ENCODE data around the gene QRICH1.

Gene QRICH1

GRCh38 chr3:48991851-48992545 is 101.9 kb downstream of the QRICH1 start:
- Histone ChIP-seq H3K27ac (ENCODE audit: low read length, poor library complexity, severe bottlenecking) (no peak overlapping the region), H3K14ac (ENCODE audit: low read length in 2 of 2) (peak overlapping the region in 1 of 2 experiments; percentile 6), H3K4me3 (ENCODE audit: insufficient read depth in 1 of 2, low read depth in 1 of 2, low read length in 2 of 2) (peak overlapping the region in 1 of 2 experiments; percentile 92), H3K9me3 (ENCODE audit: control insufficient read depth, low read length) (no peaks in the 10 kb centered on the region), H2BK15ac (ENCODE audit: low read depth, poor library complexity, severe bottlenecking) (no peak overlapping the region), H3K4me1 (ENCODE audit: control insufficient read depth, insufficient read depth, low read depth, low read length) (peaks cover 23% of the 10 kb centered on the region), H2BK5ac (ENCODE audit: low read depth, low read length, poor library complexity, severe bottlenecking) (no peak overlapping the region), H3K4me2 (ENCODE audit: low read length, poor library complexity, severe bottlenecking) (no peak overlapping the region), H3K4ac (ENCODE audit: low read depth in 1 of 2, low read length in 2 of 2) (peak overlapping the region in 1 of 2 experiments; percentile 75), H2AFZ (ENCODE audit: low read depth, low read length) (no peak overlapping the region), H2AK5ac (ENCODE audit: low read length, severe bottlenecking) (peak overlapping the region; percentile 11), H3K27me3 (ENCODE audit: control insufficient read depth in 1 of 2, insufficient read depth in 1 of 2, low read length in 2 of 2) (no peaks in the 10 kb centered on the region), H4K8ac (ENCODE audit: low read length) (no peak overlapping the region), H3K36me3 (ENCODE audit: control insufficient read depth in 1 of 2, insufficient read depth in 2 of 2, low read depth in 1 of 2, low read length in 2 of 2) (peaks cover 16 to 18% of the 10 kb centered on the region in 2 experiments), H4K91ac (ENCODE audit: low read length) (peak overlapping the region; percentile 54), H2BK120ac (ENCODE audit: low read depth, low read length) (no peak overlapping the region), H3K79me1 (replicated peaks; ENCODE audit: low read length, poor library complexity, severe bottlenecking) (peaks cover 31% of the 10 kb centered on the region), H3K23ac (ENCODE audit: low read length in 2 of 2) (no peak overlapping the region), H2BK12ac (ENCODE audit: low read length in 2 of 2) (no peak overlapping the region), H3K18ac (ENCODE audit: low read depth in 1 of 2, low read length in 2 of 2) (no peak overlapping the region), H3K9ac (ENCODE audit: low read length) (peak overlapping the region; percentile 98)
- WGBS: 98% methylated on average over 4 of the region's 5 CpGs
- DNase-seq: peak; percentile 6

- Histone ChIP-seq H3K4me2 (ENCODE audit: low read length, poor library complexity, severe bottlenecking) (peak overlapping the region; percentile 97), H2BK15ac (ENCODE audit: low read depth, poor library complexity, severe bottlenecking) (peak overlapping the region; percentile 60), H3K18ac (ENCODE audit: low read depth in 1 of 2, low read length in 2 of 2) (peak overlapping the region; percentile 64 to 95), H3K9me3 (ENCODE audit: control insufficient read depth, low read length) (no peaks in the 10 kb centered on the region), H3K9ac (ENCODE audit: low read length) (peak overlapping the region; percentile 98), H4K91ac (ENCODE audit: low read length) (peak overlapping the region; percentile 90), H2AK5ac (ENCODE audit: low read length, severe bottlenecking) (no peak overlapping the region), H3K4ac (ENCODE audit: low read depth in 1 of 2, low read length in 2 of 2) (peak overlapping the region; percentile 46 to 87), H3K4me1 (ENCODE audit: control insufficient read depth, insufficient read depth, low read depth, low read length) (peaks cover 23% of the 10 kb centered on the region), H4K8ac (ENCODE audit: low read length) (peak overlapping the region; percentile 93), H3K27me3 (ENCODE audit: control insufficient read depth in 1 of 2, insufficient read depth in 1 of 2, low read length in 2 of 2) (no peaks in the 10 kb centered on the region), H2BK120ac (ENCODE audit: low read depth, low read length) (peak overlapping the region; percentile 51), H3K36me3 (ENCODE audit: control insufficient read depth in 1 of 2, insufficient read depth in 2 of 2, low read depth in 1 of 2, low read length in 2 of 2) (peaks cover 20 to 22% of the 10 kb centered on the region in 2 experiments), H3K79me1 (replicated peaks; ENCODE audit: low read length, poor library complexity, severe bottlenecking) (peaks cover 28% of the 10 kb centered on the region), H3K23ac (ENCODE audit: low read length in 2 of 2) (peak overlapping the region; percentile 52 to 57), H3K4me3 (ENCODE audit: insufficient read depth in 1 of 2, low read depth in 1 of 2, low read length in 2 of 2) (peak overlapping the region; percentile 87 to 92), H2BK12ac (ENCODE audit: low read length in 2 of 2) (no peak overlapping the region), H2AFZ (ENCODE audit: low read depth, low read length) (peak overlapping the region; percentile 96), H3K14ac (ENCODE audit: low read length in 2 of 2) (peak overlapping the region in 1 of 2 experiments; percentile 82), H2BK5ac (ENCODE audit: low read depth, low read length, poor library complexity, severe bottlenecking) (no peak overlapping the region), H3K27ac (ENCODE audit: low read length, poor library complexity, severe bottlenecking) (no peak overlapping the region)
- DNase-seq: peak; percentile 47
- WGBS: 15% methylated on average over 40 of the region's 40 CpGs
These were observed 103.0 kb downstream of the QRICH1 start for GRCh38 chr3:48990636-48991469.

GRCh38 chr3:48989796-48990635 is 103.9 kb downstream of the QRICH1 start, which contains the start of gene P4HTM:
TSS of gene P4HTM (plus strand) at chr3:48990241. CDS start at chr3:48990257, 16 bp downstream.
- Histone ChIP-seq H3K27me3 (ENCODE audit: control insufficient read depth in 1 of 2, insufficient read depth in 1 of 2, low read length in 2 of 2) (no peaks in the 10 kb centered on the region), H3K4ac (ENCODE audit: low read depth in 1 of 2, low read length in 2 of 2) (peak within 1 kb of the TSS; percentile 46 to 87), H3K18ac (ENCODE audit: low read depth in 1 of 2, low read length in 2 of 2) (peak within 1 kb of the TSS; percentile 78 to 95), H3K23ac (ENCODE audit: low read length in 2 of 2) (peak within 1 kb of the TSS; percentile 52 to 86), H3K36me3 (ENCODE audit: control insufficient read depth in 1 of 2, insufficient read depth in 2 of 2, low read depth in 1 of 2, low read length in 2 of 2) (peaks cover 25 to 26% of the 10 kb centered on the region in 2 experiments), H3K14ac (ENCODE audit: low read length in 2 of 2) (peak within 1 kb of the TSS in 1 of 2 experiments; percentile 82), H4K8ac (ENCODE audit: low read length) (peak within 1 kb of the TSS; percentile 93), H3K9me3 (ENCODE audit: control insufficient read depth, low read length) (no peaks in the 10 kb centered on the region), H2AK5ac (ENCODE audit: low read length, severe bottlenecking) (peak within 1 kb of the TSS; percentile 93), H3K4me3 (ENCODE audit: insufficient read depth in 1 of 2, low read depth in 1 of 2, low read length in 2 of 2) (peak within 1 kb of the TSS; percentile 87 to 92), H3K4me2 (ENCODE audit: low read length, poor library complexity, severe bottlenecking) (peak within 1 kb of the TSS; percentile 97), H3K9ac (ENCODE audit: low read length) (peak within 1 kb of the TSS; percentile 98), H3K27ac (ENCODE audit: low read length, poor library complexity, severe bottlenecking) (peak within 1 kb of the TSS; percentile 95), H2BK5ac (ENCODE audit: low read depth, low read length, poor library complexity, severe bottlenecking) (peak within 1 kb of the TSS; percentile 91), H3K4me1 (ENCODE audit: control insufficient read depth, insufficient read depth, low read depth, low read length) (peaks cover 24% of the 10 kb centered on the region), H4K91ac (ENCODE audit: low read length) (peak within 1 kb of the TSS; percentile 90), H2BK120ac (ENCODE audit: low read depth, low read length) (peak within 1 kb of the TSS; percentile 51), H2BK12ac (ENCODE audit: low read length in 2 of 2) (peak within 1 kb of the TSS; percentile 70 to 82), H2AFZ (ENCODE audit: low read depth, low read length) (peak within 1 kb of the TSS; percentile 96), H2BK15ac (ENCODE audit: low read depth, poor library complexity, severe bottlenecking) (peak within 1 kb of the TSS; percentile 78), H3K79me1 (replicated peaks; ENCODE audit: low read length, poor library complexity, severe bottlenecking) (peaks cover 32% of the 10 kb centered on the region)
- no peak for DNase-seq
- WGBS: 2% methylated on average over 59 of the region's 91 CpGs

Measured in mesenchymal stem cell (in vitro differentiated cells and primary cell).